ENCODE measurements around the gene MAML3. TPM values are rescaled to one million over a fixed set of nuclear protein-coding genes. Genes with fewer than 3 reads are reported as not detected.

The MAML3 gene
- polyA plus RNA-seq, 1 donor (not counting 4 experiments of a cell fraction or from before 2014, with no cell fraction given): 0.68 TPM

GRCh38 chr4:140162596-140162995 is 8.6 kb upstream of the MAML3 start:
- DNase-seq (ENCODE audit: low read depth, low spot score): no peak
- H3K27me3 ChIP-seq (ENCODE audit: control insufficient read depth, extremely low read depth, insufficient read depth, low read length): no peaks in the 10 kb centered on the region
- H3K36me3 ChIP-seq (ENCODE audit: control insufficient read depth in 2 of 2, extremely low read depth in 1 of 2, insufficient read depth in 2 of 2, low read length in 2 of 2): no peaks in the 10 kb centered on the region
- H2AFZ ChIP-seq (ENCODE audit: control insufficient read depth, low read length): no peak overlapping the region
- no peak for TF ChIP-seq EZH2 (IDR thresholded peaks at IDR 0.05; ENCODE audit: low read length)
- no peak for FAIRE-seq
- H3K27ac ChIP-seq (ENCODE audit: control insufficient read depth, insufficient read depth, low read length): no peak overlapping the region
- H4K20me1 ChIP-seq (ENCODE audit: control insufficient read depth, extremely low read depth, insufficient read depth, low read length): no peaks in the 10 kb centered on the region
- peaks cover 4% of the 10 kb centered on the region for H3K4me1 ChIP-seq (ENCODE audit: control insufficient read depth, extremely low read depth, insufficient read depth, low read length)
- dilution Hi-C loops (cut with MboI; ENCODE audit: extremely low pct_ligation_motif_present, low sequenced_read_pairs): no loop called here
- no peak overlapping the region for H3K9ac ChIP-seq (ENCODE audit: control insufficient read depth, extremely low read depth, insufficient read depth, low read length)
- no peaks in the 10 kb centered on the region for H3K79me2 ChIP-seq (ENCODE audit: control insufficient read depth, insufficient read depth, low read length)
- H3K9me1 ChIP-seq (ENCODE audit: control insufficient read depth, extremely low read depth, insufficient read depth, low read length): no peaks in the 10 kb centered on the region
- no peaks in the 10 kb centered on the region for H3K9me3 ChIP-seq (ENCODE audit: control insufficient read depth, low read depth, low read length)
- H3K4me2 ChIP-seq (ENCODE audit: control insufficient read depth, extremely low read depth, insufficient read depth, low read depth, low read length): peak overlapping the region; percentile 35
- H3K4me3 ChIP-seq (ENCODE audit: control insufficient read depth in 2 of 3, extremely low read depth in 1 of 3, insufficient read depth in 2 of 3, low read depth in 1 of 3, low read length in 3 of 3): no peak overlapping the region

DNA sequence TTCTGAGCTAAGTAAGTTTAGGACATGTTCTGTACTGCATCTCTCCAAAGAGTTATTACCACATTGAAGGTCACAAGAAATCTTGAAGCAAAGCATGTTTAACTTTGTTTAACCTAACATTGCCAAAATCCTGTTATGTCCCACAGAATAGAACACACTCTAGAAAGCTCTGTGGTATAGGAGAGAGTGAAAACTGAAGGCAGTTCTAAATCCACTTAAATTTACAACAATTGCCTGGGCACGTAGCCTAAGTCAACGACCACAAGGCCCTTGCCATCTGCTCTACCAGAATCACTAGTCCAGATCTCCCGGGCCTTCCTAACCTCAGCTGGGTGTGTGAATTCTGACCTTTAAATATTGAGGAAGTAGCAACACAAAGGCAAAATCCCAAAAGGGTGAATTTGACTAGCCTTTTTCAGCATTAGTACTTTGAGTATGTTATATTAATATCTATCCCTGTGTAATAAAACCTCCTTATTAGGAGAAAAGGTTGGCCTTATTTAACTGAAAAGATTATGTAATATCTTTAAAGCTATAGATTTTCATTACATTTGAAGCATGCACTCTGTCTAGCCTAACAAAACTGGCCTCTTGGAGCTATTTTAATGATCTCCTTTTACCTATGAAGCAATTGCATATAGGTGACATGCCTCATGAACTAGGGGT is 4.5 kb upstream of the MAML3 start:
- Histone ChIP-seq H2AFZ (ENCODE audit: control insufficient read depth, low read length) (no peak overlapping the region), H3K4me2 (ENCODE audit: control insufficient read depth, extremely low read depth, insufficient read depth, low read depth, low read length) (no peak overlapping the region), H3K27ac (ENCODE audit: control insufficient read depth, insufficient read depth, low read length) (no peak overlapping the region), H3K4me1 (ENCODE audit: control insufficient read depth, extremely low read depth, insufficient read depth, low read length) (peaks cover 8% of the 10 kb centered on the region), H4K20me1 (ENCODE audit: control insufficient read depth, extremely low read depth, insufficient read depth, low read length) (no peaks in the 10 kb centered on the region), H3K79me2 (ENCODE audit: control insufficient read depth, insufficient read depth, low read length) (no peaks in the 10 kb centered on the region), H3K27me3 (ENCODE audit: control insufficient read depth, extremely low read depth, insufficient read depth, low read length) (no peaks in the 10 kb centered on the region), H3K9me3 (ENCODE audit: control insufficient read depth, low read depth, low read length) (no peaks in the 10 kb centered on the region), H3K4me3 (ENCODE audit: control insufficient read depth in 2 of 3, extremely low read depth in 1 of 3, insufficient read depth in 2 of 3, low read depth in 1 of 3, low read length in 3 of 3) (no peak overlapping the region), H3K9me1 (ENCODE audit: control insufficient read depth, extremely low read depth, insufficient read depth, low read length) (no peaks in the 10 kb centered on the region), H3K36me3 (ENCODE audit: control insufficient read depth in 2 of 2, extremely low read depth in 1 of 2, insufficient read depth in 2 of 2, low read length in 2 of 2) (no peaks in the 10 kb centered on the region), H3K9ac (ENCODE audit: control insufficient read depth, extremely low read depth, insufficient read depth, low read length) (no peak overlapping the region)
- TF ChIP-seq CTCF (optimal IDR thresholded peaks at IDR 0.05 in 1 of 3, IDR thresholded peaks at IDR 0.05 in 1 of 3, conservative IDR thresholded peaks at IDR 0.05 in 1 of 3; ENCODE audit: extremely low read depth in 1 of 3, insufficient read depth in 2 of 3, low read length in 3 of 3): no peak
- TF ChIP-seq EZH2 (IDR thresholded peaks at IDR 0.05; ENCODE audit: low read length): no peak
- dilution Hi-C loops (cut with MboI; ENCODE audit: extremely low pct_ligation_motif_present, low sequenced_read_pairs): no loop called here
- DNase-seq (ENCODE audit: low read depth, low spot score): no peak
- FAIRE-seq: no peak

DNA sequence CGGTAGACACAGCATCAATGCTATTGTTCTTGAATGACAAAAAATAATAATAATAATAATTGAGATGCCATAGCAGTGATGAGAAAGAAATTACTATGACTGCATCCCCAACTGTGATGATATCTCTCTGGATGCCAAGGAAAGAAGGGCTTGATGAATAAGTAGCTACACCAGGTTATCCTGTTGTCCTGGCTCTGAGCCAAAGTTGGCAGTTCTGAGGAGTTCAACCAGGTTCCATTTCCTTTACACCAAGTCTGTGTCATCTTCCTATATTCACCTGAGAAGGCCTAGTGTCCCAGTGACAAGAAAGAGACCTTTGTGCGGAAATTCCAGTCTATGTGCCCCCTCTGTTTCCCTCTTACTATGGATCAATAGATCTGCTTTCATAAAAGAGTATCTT is 3.4 kb upstream of the MAML3 start:
- FAIRE-seq: no peak

More for the DNA sequence above, 3.4 kb upstream of the MAML3 start:
- H3K27ac ChIP-seq (ENCODE audit: control insufficient read depth, insufficient read depth, low read length): no peak overlapping the region
- peaks cover 4% of the 10 kb centered on the region for H3K27me3 ChIP-seq (ENCODE audit: control insufficient read depth, extremely low read depth, insufficient read depth, low read length)
- H3K4me1 ChIP-seq (ENCODE audit: control insufficient read depth, extremely low read depth, insufficient read depth, low read length): peaks cover 8% of the 10 kb centered on the region
- no peaks in the 10 kb centered on the region for H4K20me1 ChIP-seq (ENCODE audit: control insufficient read depth, extremely low read depth, insufficient read depth, low read length)
- no peaks in the 10 kb centered on the region for H3K9me1 ChIP-seq (ENCODE audit: control insufficient read depth, extremely low read depth, insufficient read depth, low read length)
- no peak for TF ChIP-seq CTCF (optimal IDR thresholded peaks at IDR 0.05 in 1 of 3, IDR thresholded peaks at IDR 0.05 in 1 of 3, conservative IDR thresholded peaks at IDR 0.05 in 1 of 3; ENCODE audit: extremely low read depth in 1 of 3, insufficient read depth in 2 of 3, low read length in 3 of 3)
- no peak for TF ChIP-seq EZH2 (IDR thresholded peaks at IDR 0.05; ENCODE audit: low read length)
- no peak overlapping the region for H3K4me3 ChIP-seq (ENCODE audit: control insufficient read depth in 2 of 3, extremely low read depth in 1 of 3, insufficient read depth in 2 of 3, low read depth in 1 of 3, low read length in 3 of 3)
- H3K79me2 ChIP-seq (ENCODE audit: control insufficient read depth, insufficient read depth, low read length): no peaks in the 10 kb centered on the region
- dilution Hi-C loops (cut with MboI; ENCODE audit: extremely low pct_ligation_motif_present, low sequenced_read_pairs): no loop called here
- no peaks in the 10 kb centered on the region for H3K36me3 ChIP-seq (ENCODE audit: control insufficient read depth in 2 of 2, extremely low read depth in 1 of 2, insufficient read depth in 2 of 2, low read length in 2 of 2)
- no peak for DNase-seq (ENCODE audit: low read depth, low spot score)
- H3K9ac ChIP-seq (ENCODE audit: control insufficient read depth, extremely low read depth, insufficient read depth, low read length): no peak overlapping the region
- no peak overlapping the region for H3K4me2 ChIP-seq (ENCODE audit: control insufficient read depth, extremely low read depth, insufficient read depth, low read depth, low read length)
- no peaks in the 10 kb centered on the region for H3K9me3 ChIP-seq (ENCODE audit: control insufficient read depth, low read depth, low read length)
- H2AFZ ChIP-seq (ENCODE audit: control insufficient read depth, low read length): no peak overlapping the region
